ENCODE results near the gene F5.

F5 gene

GRCh38 chr1:169586395-169587255, at the start of gene F5:
TSS of gene F5 (minus strand) at chr1:169586481. CDS start at chr1:169586386, 95 bp downstream.
- no peak for DNase-seq (ENCODE audit: low read depth)

GRCh38 chr1:169634877-169635276, 48.6 kb upstream of the F5 start:
- DNase-seq (ENCODE audit: low read depth), result no peak

GRCh38 chr1:169634145-169634544, 47.9 kb upstream of the F5 start:
- no peak for DNase-seq (ENCODE audit: low read depth)

- no peak for DNase-seq (ENCODE audit: low read depth)
These were observed 45.0 kb upstream of the F5 start for GRCh38 chr1:169631249-169631648.

- DNase-seq (ENCODE audit: low read depth), result no peak
These were observed 43.7 kb upstream of the F5 start, which contains the start of gene SELP for GRCh38 chr1:169630006-169630405. TSS of gene SELP (minus strand) at chr1:169630124. CDS start at chr1:169630074, 50 bp downstream.

GRCh38 chr1:169624912-169625311, 38.6 kb upstream of the F5 start:
- DNase-seq (ENCODE audit: low read depth), result no peak

GRCh38 chr1:169624122-169624521, 37.8 kb upstream of the F5 start:
- no peak for DNase-seq (ENCODE audit: low read depth)

GRCh38 chr1:169623132-169623926, 37.0 kb upstream of the F5 start:
- no peak for DNase-seq (ENCODE audit: low read depth)

GRCh38 chr1:169620565-169620964, 34.3 kb upstream of the F5 start:
- DNase-seq (ENCODE audit: low read depth), result no peak

- DNase-seq (ENCODE audit: low read depth), result no peak
These were observed 32.1 kb upstream of the F5 start for GRCh38 chr1:169618367-169618766.

GRCh38 chr1:169615803-169616202, 29.5 kb upstream of the F5 start:
- DNase-seq (ENCODE audit: low read depth), result no peak

- no peak for DNase-seq (ENCODE audit: low read depth)
These were observed 24.6 kb upstream of the F5 start for GRCh38 chr1:169610858-169611257.

- no peak for DNase-seq (ENCODE audit: low read depth)
These were observed 23.8 kb upstream of the F5 start for GRCh38 chr1:169610108-169610507.

GRCh38 chr1:169608226-169608625, 21.9 kb upstream of the F5 start:
- no peak for DNase-seq (ENCODE audit: low read depth)

- DNase-seq (ENCODE audit: low read depth), result no peak
These were observed 18.7 kb upstream of the F5 start for GRCh38 chr1:169604781-169605560.

- no peak for DNase-seq (ENCODE audit: low read depth)
These were observed 15.0 kb upstream of the F5 start for GRCh38 chr1:169601096-169601881.

GRCh38 chr1:169595764-169596711, 9.8 kb upstream of the F5 start:
- no peak for DNase-seq (ENCODE audit: low read depth)

GRCh38 chr1:169594391-169594790, 8.1 kb upstream of the F5 start:
- DNase-seq (ENCODE audit: low read depth), result no peak

- no peak for DNase-seq (ENCODE audit: low read depth)
These were observed 4.7 kb upstream of the F5 start for GRCh38 chr1:169590932-169591331.

GRCh38 chr1:169588785-169589485, 2.7 kb upstream of the F5 start:
- no peak for DNase-seq (ENCODE audit: low read depth)

Measured in HS-5 (cell line).